Bone marrow (tissue), 2 donors: ENCODE measurements around the gene DOCK4.
A peak's percentile ranks its signal among the peaks of the same experiment; 100 is the strongest.

Experiments
- DNase-seq, 2 donors: peaks; one replicate each; lab custom pipeline; 2025; lab: John Stamatoyannopoulos, UW

Gene DOCK4

GRCh38 chr7:112161253-112162141, 44.7 kb downstream of the DOCK4 start:
- no peak for DNase-seq

- no peak for DNase-seq
Measured at GRCh38 chr7:112160771-112161150, 45.4 kb downstream of the DOCK4 start.

GRCh38 chr7:112160130-112160770, 45.9 kb downstream of the DOCK4 start:
- no peak for DNase-seq

GRCh38 chr7:112159351-112159750, 46.8 kb downstream of the DOCK4 start:
- DNase-seq: peak in 1 of 2 donors; percentile 75

GRCh38 chr7:112157072-112157471, 49.1 kb downstream of the DOCK4 start:
- peak in 1 of 2 donors; percentile 21 for DNase-seq

GRCh38 chr7:112156412-112156811, 49.8 kb downstream of the DOCK4 start:
- no peak for DNase-seq

GRCh38 chr7:112154690-112155089, 51.5 kb downstream of the DOCK4 start:
- no peak for DNase-seq

GRCh38 chr7:112152186-112152585, 54.0 kb downstream of the DOCK4 start:
- no peak for DNase-seq

- no peak for DNase-seq
Measured at GRCh38 chr7:112150823-112151641, 55.2 kb downstream of the DOCK4 start.

GRCh38 chr7:112149734-112150133, 56.5 kb downstream of the DOCK4 start:
- DNase-seq: no peak

GRCh38 chr7:112147793-112148361, 58.3 kb downstream of the DOCK4 start:
- DNase-seq: no peak

- no peak for DNase-seq
Measured at GRCh38 chr7:112145206-112145605, 61.0 kb downstream of the DOCK4 start.

GRCh38 chr7:112144284-112145059, 61.7 kb downstream of the DOCK4 start:
- no peak for DNase-seq

- no peak for DNase-seq
Measured at GRCh38 chr7:112143582-112143981, 62.6 kb downstream of the DOCK4 start.

GRCh38 chr7:112143136-112143535, 63.1 kb downstream of the DOCK4 start:
- no peak for DNase-seq

GRCh38 chr7:112140600-112140999, 65.6 kb downstream of the DOCK4 start:
- DNase-seq: no peak

GRCh38 chr7:112138938-112139337, 67.3 kb downstream of the DOCK4 start:
- DNase-seq: no peak

- no peak for DNase-seq
Measured at GRCh38 chr7:112138325-112138852, 67.8 kb downstream of the DOCK4 start.

GRCh38 chr7:112137141-112138101, 68.8 kb downstream of the DOCK4 start:
- no peak for DNase-seq
